ENCODE results near the gene CPZ. TPM values are rescaled to one million over a fixed set of nuclear protein-coding genes. Genes with fewer than 3 reads are reported as not detected.

CPZ gene
- total RNA-seq, 1 donor from 2014 or later = not detected

GRCh38 chr4:8545439-8545765, 47.2 kb upstream of the CPZ start:
- POLR2A ChIA-PET = no interaction called here
- CTCF ChIA-PET = no interaction called here
- Mint-ChIP-seq H3K27ac (no peak overlapping the region), H3K4me3 (no peak overlapping the region), H3K36me3 (ENCODE audit: low read depth) (no peaks in the 10 kb centered on the region), H3K9me3 (no peaks in the 10 kb centered on the region), H3K27me3 (peaks cover 4% of the 10 kb centered on the region), H3K4me1 (no peaks in the 10 kb centered on the region)
- ATAC-seq (ENCODE audit: low read depth) (no peak), DNase-seq (no peak)
- intact Hi-C loops (cut with micrococcal nuclease) = no loop called here
- TF ChIP-seq CTCF (IDR thresholded peaks at IDR 0.05) = no peak

- Mint-ChIP-seq H3K4me1 (no peaks in the 10 kb centered on the region), H3K27ac (no peak overlapping the region), H3K36me3 (ENCODE audit: low read depth) (no peaks in the 10 kb centered on the region), H3K4me3 (no peak overlapping the region), H3K27me3 (peaks cover 4% of the 10 kb centered on the region), H3K9me3 (peaks cover 2% of the 10 kb centered on the region)
- ChIA-PET POLR2A (no interaction called here), CTCF (no interaction called here)
- intact Hi-C loops (cut with micrococcal nuclease) = no loop called here
- DNase-seq = no peak
- ATAC-seq (ENCODE audit: low read depth) = no peak
- no peak for TF ChIP-seq CTCF (IDR thresholded peaks at IDR 0.05)
Measured at GRCh38 chr4:8546766-8547107, 45.8 kb upstream of the CPZ start.

- H3K4me3 Mint-ChIP-seq = no peak overlapping the region
- CTCF ChIA-PET = no interaction called here
- no peaks in the 10 kb centered on the region for H3K36me3 Mint-ChIP-seq (ENCODE audit: low read depth)
- TF ChIP-seq CTCF (IDR thresholded peaks at IDR 0.05) = no peak
- no peak overlapping the region for H3K27ac Mint-ChIP-seq
- intact Hi-C loops (cut with micrococcal nuclease) = no loop called here
- DNase-seq (no peak), ATAC-seq (ENCODE audit: low read depth) (no peak)
- H3K4me1 Mint-ChIP-seq = no peaks in the 10 kb centered on the region
- peaks cover 4% of the 10 kb centered on the region for H3K27me3 Mint-ChIP-seq
- H3K9me3 Mint-ChIP-seq = peaks cover 2% of the 10 kb centered on the region
- POLR2A ChIA-PET = no interaction called here
Measured at GRCh38 chr4:8547108-8547911, 45.3 kb upstream of the CPZ start.

GRCh38 chr4:8547912-8548730, 44.4 kb upstream of the CPZ start:
- no peak for ATAC-seq (ENCODE audit: low read depth)
- CTCF ChIA-PET = no interaction called here
- intact Hi-C loops (cut with micrococcal nuclease) = no loop called here

More at GRCh38 chr4:8547912-8548730, 44.4 kb upstream of the CPZ start:
- H3K4me1 Mint-ChIP-seq = no peaks in the 10 kb centered on the region
- peaks cover 4% of the 10 kb centered on the region for H3K27me3 Mint-ChIP-seq
- H3K36me3 Mint-ChIP-seq (ENCODE audit: low read depth) = no peaks in the 10 kb centered on the region
- H3K27ac Mint-ChIP-seq = no peak overlapping the region
- no peak overlapping the region for H3K4me3 Mint-ChIP-seq
- POLR2A ChIA-PET = no interaction called here
- no peak for DNase-seq
- TF ChIP-seq CTCF (IDR thresholded peaks at IDR 0.05) = no peak
- H3K9me3 Mint-ChIP-seq = peaks cover 2% of the 10 kb centered on the region
